ENCODE measurements around the gene AGPAT1. TPM values are rescaled to one million over a fixed set of nuclear protein-coding genes. Genes with fewer than 3 reads are reported as not detected.

AGPAT1 gene
- total RNA-seq, 4 donors from 2014 or later: 17.6 to 34.0 (median 19.1) TPM

- DNase-seq: no peak
- TF ChIP-seq, protein P1, sequence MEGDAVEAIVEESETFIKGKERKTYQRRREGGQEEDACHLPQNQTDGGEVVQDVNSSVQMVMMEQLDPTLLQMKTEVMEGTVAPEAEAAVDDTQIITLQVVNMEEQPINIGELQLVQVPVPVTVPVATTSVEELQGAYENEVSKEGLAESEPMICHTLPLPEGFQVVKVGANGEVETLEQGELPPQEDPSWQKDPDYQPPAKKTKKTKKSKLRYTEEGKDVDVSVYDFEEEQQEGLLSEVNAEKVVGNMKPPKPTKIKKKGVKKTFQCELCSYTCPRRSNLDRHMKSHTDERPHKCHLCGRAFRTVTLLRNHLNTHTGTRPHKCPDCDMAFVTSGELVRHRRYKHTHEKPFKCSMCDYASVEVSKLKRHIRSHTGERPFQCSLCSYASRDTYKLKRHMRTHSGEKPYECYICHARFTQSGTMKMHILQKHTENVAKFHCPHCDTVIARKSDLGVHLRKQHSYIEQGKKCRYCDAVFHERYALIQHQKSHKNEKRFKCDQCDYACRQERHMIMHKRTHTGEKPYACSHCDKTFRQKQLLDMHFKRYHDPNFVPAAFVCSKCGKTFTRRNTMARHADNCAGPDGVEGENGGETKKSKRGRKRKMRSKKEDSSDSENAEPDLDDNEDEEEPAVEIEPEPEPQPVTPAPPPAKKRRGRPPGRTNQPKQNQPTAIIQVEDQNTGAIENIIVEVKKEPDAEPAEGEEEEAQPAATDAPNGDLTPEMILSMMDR (IDR thresholded peaks at IDR 0.05): no peak
- no peak for TF ChIP-seq POLR2A (IDR thresholded peaks at IDR 0.05)
- Histone ChIP-seq H3K4me3 (no peak overlapping the region), H3K27ac (no peak overlapping the region), H3K9me3 (no peaks in the 10 kb centered on the region), H3K27me3 (no peaks in the 10 kb centered on the region), H3K4me1 (peaks cover 5 to 25% (median 6%) of the 10 kb centered on the region in 3 donors), H3K36me3 (no peaks in the 10 kb centered on the region)
- intact Hi-C loops (cut with DNase I): no loop called here
- 50 to 82% methylated on average over 3 of the region's 4 CpGs for WGBS, 2 donors
These were observed 44.1 kb upstream of the AGPAT1 start for GRCh38 chr6:32220021-32220420.

- Histone ChIP-seq H3K9me3 (no peaks in the 10 kb centered on the region), H3K36me3 (no peaks in the 10 kb centered on the region), H3K4me3 (no peak overlapping the region), H3K27ac (no peak overlapping the region), H3K4me1 (peaks cover 5 to 15% (median 6%) of the 10 kb centered on the region in 3 donors), H3K27me3 (no peaks in the 10 kb centered on the region)
- no peak for TF ChIP-seq POLR2A (IDR thresholded peaks at IDR 0.05)
- TF ChIP-seq, protein P1 (IDR thresholded peaks at IDR 0.05): no peak
- WGBS, 2 donors: 90 to 96% methylated on average over 2 to 5 of the region's 7 CpGs
- intact Hi-C loops (cut with DNase I): no loop called here
- DNase-seq: no peak
These were observed 42.3 kb upstream of the AGPAT1 start for GRCh38 chr6:32218167-32218566.

DNA sequence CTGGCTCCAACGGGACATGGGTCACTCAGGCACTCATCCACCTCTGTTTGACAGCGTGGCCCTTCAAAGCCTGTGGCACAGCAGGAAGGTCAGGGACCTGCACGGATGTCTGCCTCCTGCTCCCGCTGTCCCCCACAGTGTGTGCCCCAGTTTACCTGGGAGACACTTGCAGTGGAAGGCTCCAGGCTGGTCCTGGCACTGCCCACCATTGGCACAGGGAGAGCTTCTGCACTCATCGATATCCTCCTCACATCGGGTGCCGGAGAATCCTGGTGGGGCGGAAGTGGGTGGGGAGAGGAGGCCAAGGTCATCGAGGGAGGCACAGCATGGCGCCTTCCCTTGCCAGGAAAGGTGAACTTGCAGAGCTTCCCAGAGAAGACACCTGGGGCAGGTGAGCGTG lies 41.1 kb upstream of the AGPAT1 start:
- H3K27ac ChIP-seq: no peak overlapping the region
- no peak overlapping the region for H3K4me3 ChIP-seq
- no peaks in the 10 kb centered on the region for H3K36me3 ChIP-seq
- 81 to 90% methylated on average over 5 to 7 of the region's 11 CpGs for WGBS, 2 donors
- no peaks in the 10 kb centered on the region for H3K27me3 ChIP-seq
- H3K4me1 ChIP-seq: peaks cover 0 to 3% (median 0%) of the 10 kb centered on the region in 3 donors
- intact Hi-C loops (cut with DNase I): no loop called here
- no peak for DNase-seq
- no peak for TF ChIP-seq POLR2A (IDR thresholded peaks at IDR 0.05)
- TF ChIP-seq, protein P1 (IDR thresholded peaks at IDR 0.05): no peak
- no peaks in the 10 kb centered on the region for H3K9me3 ChIP-seq

DNA sequence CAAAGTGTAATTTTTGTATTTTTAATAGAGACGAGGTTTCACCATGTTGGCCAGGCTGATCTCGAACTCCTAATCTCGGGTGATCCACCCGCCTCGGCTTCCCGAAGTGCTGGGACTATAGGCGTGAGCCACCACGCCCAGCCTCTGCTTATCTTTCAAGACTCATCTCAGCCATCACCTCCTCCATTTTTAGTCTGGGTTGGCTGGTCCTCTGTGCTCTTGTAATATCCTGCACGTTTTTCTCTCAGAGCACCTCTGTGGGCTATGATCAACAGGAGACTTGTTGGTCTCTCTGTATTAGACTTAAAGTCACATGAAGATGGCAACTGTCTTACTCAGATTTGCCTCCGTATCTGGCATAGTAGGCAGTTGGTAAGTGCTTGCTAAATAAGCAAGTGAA lies 40.4 kb upstream of the AGPAT1 start:
- no peaks in the 10 kb centered on the region for H3K9me3 ChIP-seq
- DNase-seq: no peak
- TF ChIP-seq POLR2A (IDR thresholded peaks at IDR 0.05): no peak
- TF ChIP-seq, protein P1 (IDR thresholded peaks at IDR 0.05): no peak
- H3K27me3 ChIP-seq: no peaks in the 10 kb centered on the region
- 66 to 86% methylated on average over 4 to 9 of the region's 10 CpGs for WGBS, 2 donors
- H3K27ac ChIP-seq: no peak overlapping the region
- no peaks in the 10 kb centered on the region for H3K4me1 ChIP-seq
- H3K4me3 ChIP-seq: no peak overlapping the region
- no peaks in the 10 kb centered on the region for H3K36me3 ChIP-seq
- intact Hi-C loops (cut with DNase I): no loop called here

DNA sequence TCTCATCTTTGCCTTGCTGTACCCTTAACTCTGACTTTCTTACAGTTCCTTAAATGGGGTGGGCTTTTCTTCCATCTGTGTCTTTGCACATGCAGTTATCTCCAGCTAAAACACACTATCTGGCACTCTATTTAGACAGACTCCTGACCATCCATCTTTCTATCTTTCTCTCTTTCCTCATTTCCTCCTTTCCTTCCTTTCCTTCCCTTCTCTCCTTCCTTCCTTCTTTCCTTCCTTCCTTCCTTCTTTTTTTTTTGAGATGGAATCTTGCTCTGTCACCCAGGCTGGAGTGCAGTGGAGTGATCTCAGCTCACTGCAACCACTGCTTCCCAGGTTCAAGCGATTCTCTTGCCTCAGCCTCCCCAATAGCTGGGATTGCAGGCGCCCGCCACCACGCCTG lies 39.7 kb upstream of the AGPAT1 start:
- no peaks in the 10 kb centered on the region for H3K36me3 ChIP-seq
- no peak overlapping the region for H3K4me3 ChIP-seq
- no peaks in the 10 kb centered on the region for H3K27me3 ChIP-seq
- H3K9me3 ChIP-seq: no peaks in the 10 kb centered on the region
- no peak overlapping the region for H3K27ac ChIP-seq
- TF ChIP-seq, protein P1 (IDR thresholded peaks at IDR 0.05): no peak
- TF ChIP-seq POLR2A (IDR thresholded peaks at IDR 0.05): no peak
- intact Hi-C loops (cut with DNase I): no loop called here
- H3K4me1 ChIP-seq: no peaks in the 10 kb centered on the region
- no peak for DNase-seq
- 91 to 100% methylated on average over 3 to 4 of the region's 4 CpGs for WGBS, 2 donors

Data from esophagus squamous epithelium (tissue), 5 donors.